ENCODE measurements around the gene COL4A1. TPM values are rescaled to one million over a fixed set of nuclear protein-coding genes. Genes with fewer than 3 reads are reported as not detected.

COL4A1 gene
- total and polyA plus RNA-seq, 2 of the 13 experiments (the other 11 are each of a cell fraction or from before 2014, with no cell fraction given): not detected

GRCh38 chr13:110125613-110126272, 181.2 kb downstream of the COL4A1 start:
- in situ Hi-C loops (cut with HindIII; ENCODE audit: extremely low pct_ligation_motif_present, low pct_unique_long_range_greater_than_20kb): no loop called here
- H2AFZ ChIP-seq (ENCODE audit: low read length): no peak overlapping the region

More at GRCh38 chr13:110125613-110126272, 181.2 kb downstream of the COL4A1 start:
- TF ChIP-seq RAD51 (IDR thresholded peaks at IDR 0.05; ENCODE audit: borderline replicate concordance): no peak
- TF ChIP-seq ZBTB46 (CRISPR knock-in tag; IDR thresholded peaks at IDR 0.05; ENCODE audit: borderline replicate concordance): no peak
- no peak for TF ChIP-seq ZNF382 (CRISPR knock-in tag; IDR thresholded peaks at IDR 0.05; ENCODE audit: borderline replicate concordance)
- TF ChIP-seq HNF4G (IDR thresholded peaks at IDR 0.05; ENCODE audit: borderline replicate concordance, low read depth, low read length): no peak
- no peak for TF ChIP-seq HNF4G (CRISPR knock-in tag; IDR thresholded peaks at IDR 0.05; ENCODE audit: borderline replicate concordance, low read depth)
- TF ChIP-seq GATAD2A (CRISPR knock-in tag; IDR thresholded peaks at IDR 0.05): no peak
- no peak for TF ChIP-seq TCF7 (IDR thresholded peaks at IDR 0.05; ENCODE audit: low read depth)
- no peak for TF ChIP-seq TEAD3 (CRISPR knock-in tag; optimal IDR thresholded peaks at IDR 0.05; ENCODE audit: borderline replicate concordance)
- TF ChIP-seq MBD4 (IDR thresholded peaks at IDR 0.05; ENCODE audit: borderline replicate concordance, low read length): no peak
- no peak for TF ChIP-seq ZNF362 (CRISPR knock-in tag; IDR thresholded peaks at IDR 0.05; ENCODE audit: borderline replicate concordance)
- TF ChIP-seq ZSCAN20 (CRISPR knock-in tag; IDR thresholded peaks at IDR 0.05; ENCODE audit: borderline replicate concordance): no peak
- TF ChIP-seq CEBPB (IDR thresholded peaks at IDR 0.05; ENCODE audit: borderline replicate concordance, low read depth, low read length): no peak
- no peak for TF ChIP-seq ZNF501 (CRISPR knock-in tag; IDR thresholded peaks at IDR 0.05)
- Histone ChIP-seq H3K9me3 (ENCODE audit: low read length) (no peaks in the 10 kb centered on the region), H3K79me2 (ENCODE audit: insufficient read depth, low read length) (no peaks in the 10 kb centered on the region), H3K4me1 (ENCODE audit: insufficient read depth, low read length) (no peaks in the 10 kb centered on the region), H3K36me3 (replicated peaks in 1 of 2; ENCODE audit: control insufficient read depth in 1 of 2, insufficient read depth in 2 of 2, low read length in 2 of 2) (no peaks in the 10 kb centered on the region), H3K4me3 (replicated peaks in 1 of 3; ENCODE audit: insufficient read depth in 1 of 3, low read depth in 2 of 3, low read length in 3 of 3) (no peak overlapping the region), H3K27me3 (ENCODE audit: control insufficient read depth in 1 of 2, insufficient read depth in 2 of 2, low read length in 2 of 2) (peaks cover 2 to 36% of the 10 kb centered on the region in 2 experiments; a peak in 3 of 5 replicates), H3K9ac (ENCODE audit: insufficient read depth, low read depth, low read length) (no peak overlapping the region), H3K4me2 (ENCODE audit: low read depth, low read length) (no peak overlapping the region), H3K27ac (ENCODE audit: extremely low read length, insufficient read depth, low read length) (no peak overlapping the region), H4K20me1 (ENCODE audit: insufficient read depth, low read length) (no peaks in the 10 kb centered on the region)
- intact Hi-C loops (cut with micrococcal nuclease; ENCODE audit: unreplicated experiment): no loop called here
- 65% methylated on average over 4 of the region's 10 CpGs for WGBS (ENCODE audit: low lambda C conversion rate)
- no peak for ATAC-seq
- DNase-seq (ENCODE audit: low spot score): no peak
- ChIA-PET POLR2A (no interaction called here), CTCF (ENCODE audit: low intra/inter-chr PET ratio, low total read pairs) (no interaction called here)
- no peak for FAIRE-seq
- no TSS peak for BruUV-seq (replicated peaks)
